GM12891 (cell line): ENCODE data around the gene IGSF3.
A peak's percentile ranks its signal among the peaks of the same experiment; 100 is the strongest.

Experiments
- DNase-seq: peaks from one replicate; pipeline ENCODE4 v3.0.0; 2011; ENCODE audit warnings: low spot score; ENCODE audit not compliant: insufficient read length
- FAIRE-seq: peaks from 2 replicates; lab custom pipeline; 2011; peaks lifted over from hg19 to GRCh38; lab: Jason Lieb, UNC
- PAX5 ChIP-seq: IDR thresholded peaks from 2 replicates; pipeline ENCODE4 v1.6.1; 2011; ENCODE audit warnings: low read length, moderate library complexity, mild to moderate bottlenecking; ENCODE audit not compliant: insufficient read depth, severe bottlenecking
- POLR2A ChIP-seq: IDR thresholded peaks from 2 replicates; pipeline ENCODE4 v1.6.1; 2011; ENCODE audit warnings: low read depth, low read length, control low read depth
- POLR2AphosphoS5 ChIP-seq: IDR thresholded peaks from 2 replicates; pipeline ENCODE4 v1.6.1; 2011; ENCODE audit warnings: low read depth, low read length, control low read depth
- POU2F2 ChIP-seq: IDR thresholded peaks from 2 replicates; pipeline ENCODE4 v1.6.1; 2011; ENCODE audit warnings: low read depth, mild to moderate bottlenecking, control low read depth, low read length, moderate library complexity
- SPI1 ChIP-seq: IDR thresholded peaks from 2 replicates; pipeline ENCODE4 v1.6.1; 2011; ENCODE audit warnings: low read depth, low read length, control low read depth
- TAF1 ChIP-seq: IDR thresholded peaks from 2 replicates; pipeline ENCODE4 v1.6.1; 2011; ENCODE audit warnings: low read depth, low read length, control low read depth

IGSF3 gene

GRCh38 chr1:116557323-116557878, 110.1 kb downstream of the IGSF3 start:
- FAIRE-seq: no peak
- no peak for TF ChIP-seq TAF1
- 0 out of 2 replicates have a peak, but pooled peaks have one; percentile 28 for TF ChIP-seq POLR2A
- no peak for TF ChIP-seq POU2F2
- peak; percentile 54; the same call in 1 of the 2 replicates for TF ChIP-seq POLR2AphosphoS5
- TF ChIP-seq SPI1: no peak
- no peak for DNase-seq

GRCh38 chr1:116556289-116557006, 111.1 kb downstream of the IGSF3 start:
- FAIRE-seq (peak; percentile 95), DNase-seq (no peak)

GRCh38 chr1:116554924-116555323, 112.6 kb downstream of the IGSF3 start:
- TF ChIP-seq TAF1: no peak
- TF ChIP-seq POU2F2: no peak
- TF ChIP-seq SPI1: no peak
- TF ChIP-seq POLR2AphosphoS5: no peak
- no peak for TF ChIP-seq POLR2A
- TF ChIP-seq PAX5: no peak
- FAIRE-seq: peak; percentile 62

More at GRCh38 chr1:116556289-116557006, 111.1 kb downstream of the IGSF3 start:
- TF ChIP-seq SPI1: peak; percentile 32
- TF ChIP-seq POU2F2: peak; percentile 65; the same call in 1 of the 2 replicates
- TF ChIP-seq TAF1: peak; percentile 49; the same call in 1 of the 2 replicates
- peak; percentile 13 for TF ChIP-seq PAX5
- TF ChIP-seq POLR2AphosphoS5: peak; percentile 77; the same call in 1 of the 2 replicates
- TF ChIP-seq POLR2A: peak; percentile 73; the same call in 1 of the 2 replicates

GRCh38 chr1:116553386-116554115, 114.0 kb downstream of the IGSF3 start:
- FAIRE-seq: peak; percentile 65
- no peak for DNase-seq
- TF ChIP-seq SPI1 (no peak), POLR2AphosphoS5 (no peak), POLR2A (no peak), TAF1 (no peak), POU2F2 (no peak), PAX5 (no peak)

More at GRCh38 chr1:116554924-116555323, 112.6 kb downstream of the IGSF3 start:
- DNase-seq: no peak

- DNase-seq (no peak), FAIRE-seq (peak; percentile 50)
- TF ChIP-seq SPI1 (no peak), TAF1 (no peak), PAX5 (no peak), POLR2A (peak; percentile 43; the same call in 1 of the 2 replicates), POU2F2 (no peak), POLR2AphosphoS5 (peak; percentile 44; the same call in 1 of the 2 replicates)
Observed at GRCh38 chr1:116546354-116546977, 121.1 kb downstream of the IGSF3 start.

- peak; percentile 51 for TF ChIP-seq POLR2AphosphoS5
- no peak for TF ChIP-seq POU2F2
- TF ChIP-seq POLR2A: peak; percentile 54
- TF ChIP-seq TAF1: no peak
- DNase-seq (no peak), FAIRE-seq (peak; percentile 59)
Observed at GRCh38 chr1:116545359-116545705, 122.2 kb downstream of the IGSF3 start.

- peak; percentile 76 for FAIRE-seq
- no peak for DNase-seq
- peak; percentile 83 for TF ChIP-seq PAX5
- 0 out of 2 replicates have a peak, but pooled peaks have one; percentile 68 for TF ChIP-seq POU2F2
- no peak for TF ChIP-seq TAF1
- TF ChIP-seq POLR2A: peak; percentile 81
- TF ChIP-seq SPI1: peak; percentile 0; the same call in 1 of the 2 replicates
- no peak for TF ChIP-seq POLR2AphosphoS5
Observed at GRCh38 chr1:116544588-116545358, 122.8 kb downstream of the IGSF3 start.

- FAIRE-seq (peak; percentile 31), DNase-seq (no peak)
- TF ChIP-seq SPI1 (peak; percentile 92), POLR2A (0 out of 2 replicates have a peak, but pooled peaks have one; percentile 42), POU2F2 (no peak)
Observed at GRCh38 chr1:116540088-116540487, 127.4 kb downstream of the IGSF3 start.
